Mammary epithelial cell (primary cell): Measurements from ENCODE around the gene TMTC1.

Experiments used
- EZH2 ChIP-seq: IDR thresholded peaks from 2 replicates; pipeline ENCODE4 v1.6.1; 2012; ENCODE audit warnings: low read length, inconsistent platforms, borderline replicate concordance
- TF ChIP-seq, protein P1 (sequence below), 2 donors: IDR thresholded peaks in 1 of 2; conservative IDR thresholded peaks in 1 of 2; 2 replicates each; pipeline ENCODE4 v1.5.1; 2011 to 2012; ENCODE audit warnings: inconsistent platforms in 2 of 2, low read length in 2 of 2, mild to moderate bottlenecking in 2 of 2, control low read depth in 1 of 2, low read depth in 1 of 2; ENCODE audit not compliant: insufficient read depth in 1 of 2; ENCODE audit errors: extremely low read depth in 1 of 2

DNA sequence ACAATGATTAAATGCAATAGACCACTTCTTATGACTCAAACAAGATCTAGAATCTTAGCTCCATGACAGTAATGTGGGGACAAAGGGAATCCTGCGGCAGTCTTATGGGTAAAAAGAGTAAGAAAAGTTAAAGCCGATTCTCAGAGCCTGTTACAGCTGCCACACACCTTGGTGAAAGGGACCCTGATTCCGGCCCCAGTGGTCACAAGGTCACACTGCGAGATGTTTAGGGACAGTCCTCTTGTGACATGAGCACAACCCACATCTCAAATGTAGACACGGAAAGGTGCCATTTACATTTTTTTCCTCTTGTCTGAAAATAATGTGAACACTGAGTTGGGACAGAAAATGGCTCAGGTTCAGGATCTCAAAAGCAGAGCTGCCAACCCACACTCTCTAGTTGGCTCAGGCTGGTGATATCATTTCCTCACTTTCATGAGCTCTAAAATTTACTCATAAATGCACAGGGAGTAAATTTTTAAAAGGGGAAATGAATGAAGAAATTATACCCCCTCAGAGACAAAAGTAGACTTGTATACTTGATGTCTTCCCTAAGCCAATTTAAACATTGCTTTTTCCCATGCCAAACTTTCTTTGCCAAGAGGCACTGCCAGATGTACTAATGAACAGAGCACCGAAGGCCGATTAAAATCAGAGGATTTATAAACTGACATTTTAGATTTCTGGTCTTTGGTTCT lies 173.1 kb downstream of the TMTC1 start:
- TF ChIP-seq, protein P1, sequence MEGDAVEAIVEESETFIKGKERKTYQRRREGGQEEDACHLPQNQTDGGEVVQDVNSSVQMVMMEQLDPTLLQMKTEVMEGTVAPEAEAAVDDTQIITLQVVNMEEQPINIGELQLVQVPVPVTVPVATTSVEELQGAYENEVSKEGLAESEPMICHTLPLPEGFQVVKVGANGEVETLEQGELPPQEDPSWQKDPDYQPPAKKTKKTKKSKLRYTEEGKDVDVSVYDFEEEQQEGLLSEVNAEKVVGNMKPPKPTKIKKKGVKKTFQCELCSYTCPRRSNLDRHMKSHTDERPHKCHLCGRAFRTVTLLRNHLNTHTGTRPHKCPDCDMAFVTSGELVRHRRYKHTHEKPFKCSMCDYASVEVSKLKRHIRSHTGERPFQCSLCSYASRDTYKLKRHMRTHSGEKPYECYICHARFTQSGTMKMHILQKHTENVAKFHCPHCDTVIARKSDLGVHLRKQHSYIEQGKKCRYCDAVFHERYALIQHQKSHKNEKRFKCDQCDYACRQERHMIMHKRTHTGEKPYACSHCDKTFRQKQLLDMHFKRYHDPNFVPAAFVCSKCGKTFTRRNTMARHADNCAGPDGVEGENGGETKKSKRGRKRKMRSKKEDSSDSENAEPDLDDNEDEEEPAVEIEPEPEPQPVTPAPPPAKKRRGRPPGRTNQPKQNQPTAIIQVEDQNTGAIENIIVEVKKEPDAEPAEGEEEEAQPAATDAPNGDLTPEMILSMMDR (conservative IDR thresholded peaks at IDR 0.05 in 1 of 2, IDR thresholded peaks at IDR 0.05 in 1 of 2; ENCODE audit: extremely low read depth in 1 of 2, insufficient read depth in 1 of 2, low read depth in 1 of 2, low read length in 2 of 2), result no peak
- TF ChIP-seq EZH2, result no peak
